Heart left ventricle (tissue), 16 donors: Measurements from ENCODE around the gene EIF2B2. TPM values are rescaled to one million over a fixed set of nuclear protein-coding genes. Genes with fewer than 3 reads are reported as not detected.

Experiments
- ATAC-seq, 4 donors: fragments of 200-7000 bp; cut with Tn5 transposase; one replicate each; pipeline ENCODE4 v1.9.1; 2020 to 2022; ENCODE audit warnings: moderate library complexity in 4 of 4, mild to moderate bottlenecking in 3 of 4, moderate number of reproducible peaks in 1 of 4
- DNase-seq, 5 donors: peaks; one replicate each; pipeline ENCODE4 v3.0.0-alpha.2; 2020
- H3K27ac ChIP-seq, 12 donors: fragments of 200-600 bp; sonication (generic) in 4 of 12; one replicate each; pipeline versions ENCODE4 v1.5.0 to v1.8.0; 2016 to 2022; ENCODE audit warnings: mild to moderate bottlenecking in 2 of 12
- H3K27me3 ChIP-seq, 9 donors: fragments of 200-600 bp; sonication (generic) in 2 of 9; one replicate each; pipeline versions ENCODE4 v1.5.1 to v1.8.0; 2016 to 2022; ENCODE audit warnings: mild to moderate bottlenecking in 3 of 9
- H3K36me3 ChIP-seq, 9 donors: fragments of 200-600 bp; sonication (generic) in 2 of 9; one replicate each; pipeline versions ENCODE4 v1.5.0 to v1.8.0; 2018 to 2022; ENCODE audit warnings: mild to moderate bottlenecking in 2 of 9
- H3K4me1 ChIP-seq, 12 donors: fragments of 200-600 bp; sonication (generic) in 4 of 12; one replicate each; pipeline versions ENCODE4 v1.5.0 to v1.8.0; 2016 to 2022; ENCODE audit warnings: mild to moderate bottlenecking in 3 of 12
- H3K4me3 ChIP-seq, 12 donors: fragments of 200-600 bp; sonication (generic) in 4 of 12; one replicate each; pipeline versions ENCODE4 v1.5.0 to v1.8.0; 2017 to 2022; ENCODE audit warnings: mild to moderate bottlenecking in 9 of 12, moderate library complexity in 4 of 12
- H3K9me3 ChIP-seq, 12 donors: fragments of 200-600 bp; sonication (generic) in 4 of 12; one replicate each; pipeline versions ENCODE4 v1.5.0 to v1.8.0; 2016 to 2022; ENCODE audit warnings: mild to moderate bottlenecking in 1 of 12
- POLR2A ChIP-seq, 2 donors: fragments of 450-650 bp; IDR thresholded peaks; one replicate each; pipeline ENCODE4 v1.6.1; 2017; ENCODE audit warnings: antibody characterized with exemption in 2 of 2, mild to moderate bottlenecking in 2 of 2, moderate library complexity in 2 of 2
- WGBS, 4 donors: extraction: QIAGEN DNeasy Blood & Tissue Kit in 2 of 4; methylation state at CpG; one replicate each; pipeline versions ENCODE4 v1.1.5 to v1.1.7; 2013 to 2018; 5-methylcytosine and 5-hydroxymethylcytosine counted together
- intact Hi-C, 10 donors: fragments of 100-400 bp; cut with DNase I; formaldehyde crosslinking; loops; one replicate each; pipeline versions ENCODE4 v1.11.1 to v1.14.2; 2022
- polyA plus RNA-seq, 2 donors: library from polyadenylated mRNA; stranded (reverse); fragments of 200-250 nt; gene quantifications; one replicate each; pipeline ENCODE4 v1.2.3, GENCODE V29; 2013
- total RNA-seq, 9 donors: library from RNA; depleted of rRNA in 2 of 9; stranded (reverse); fragments of >200 nt in 2 of 9; fragmentation: NEBNext Ultra II Directional in 3 of 9; extraction: Animal tissue kit (Norgen Biotek cat#: 25700) in 3 of 9; gene quantifications; one replicate each; pipeline versions ENCODE4 v1.1.0 to v1.2.4, GENCODE V29; 2016 to 2023
- TF ChIP-seq, protein P1 (sequence below), 12 donors: fragments of 200-600 bp; sonication (generic) in 4 of 12; IDR thresholded peaks; one replicate each; pipeline versions ENCODE4 v1.5.0 to v1.8.0; 2018 to 2022; ENCODE audit warnings: antibody characterized with exemption in 12 of 12, mild to moderate bottlenecking in 5 of 12
- donor health status: ischemic (EF 13 %, LVEDD 7.1; RV severe dilation, severe dysfunction).
- donor health status: healthy with polysubstance abuse.
- donor health status: DM: no; HTN: yes; CAD: no.
- donor health status: DM: no; HTN: no; CAD: no.
- donor health status: ischemic (EF 25% LVEDD 6.9; RV normal size, moderate dysfunction).
- donor health status: ischemic (EF 25% LVEDD 5.7; RV mildly dilated, moderate dysfunction).
- donor health status: healthy.
- donor health status: DM: yes; HTN: yes; CAD: no.
- donor health status: ischemic (EF 35%, LVEDD 5.7; RV mildly dilated, moderate dysfunction).
- donor health status: nonischemic (EF 11% LVEDD 7.7; RV severe dilation, severe dysfunction).
- donor health status: DM: yes; HTN: yes; CAD: no.
- donor health status: PGD.
- donor health status: ischemic (EF 29% LVEDD 5.4; RV normal size, mild dysfunction).
- donor health status: nonischemic (EF 23%, LVEDD 6.1; RV moderate dilation, normal function).

Gene EIF2B2
- total and polyA plus RNA-seq, 11 donors, result 16.0 to 68.8 (median 30.3) TPM

- DNase-seq (peak in 2 of 5 donors; percentile 44 to 61), ATAC-seq (peak in 3 of 4 donors; percentile 16 to 62 (median 52))
- no peaks in the 10 kb centered on the region for H3K27me3 ChIP-seq
- no peak for TF ChIP-seq POLR2A (IDR thresholded peaks at IDR 0.05)
- TF ChIP-seq, protein P1, sequence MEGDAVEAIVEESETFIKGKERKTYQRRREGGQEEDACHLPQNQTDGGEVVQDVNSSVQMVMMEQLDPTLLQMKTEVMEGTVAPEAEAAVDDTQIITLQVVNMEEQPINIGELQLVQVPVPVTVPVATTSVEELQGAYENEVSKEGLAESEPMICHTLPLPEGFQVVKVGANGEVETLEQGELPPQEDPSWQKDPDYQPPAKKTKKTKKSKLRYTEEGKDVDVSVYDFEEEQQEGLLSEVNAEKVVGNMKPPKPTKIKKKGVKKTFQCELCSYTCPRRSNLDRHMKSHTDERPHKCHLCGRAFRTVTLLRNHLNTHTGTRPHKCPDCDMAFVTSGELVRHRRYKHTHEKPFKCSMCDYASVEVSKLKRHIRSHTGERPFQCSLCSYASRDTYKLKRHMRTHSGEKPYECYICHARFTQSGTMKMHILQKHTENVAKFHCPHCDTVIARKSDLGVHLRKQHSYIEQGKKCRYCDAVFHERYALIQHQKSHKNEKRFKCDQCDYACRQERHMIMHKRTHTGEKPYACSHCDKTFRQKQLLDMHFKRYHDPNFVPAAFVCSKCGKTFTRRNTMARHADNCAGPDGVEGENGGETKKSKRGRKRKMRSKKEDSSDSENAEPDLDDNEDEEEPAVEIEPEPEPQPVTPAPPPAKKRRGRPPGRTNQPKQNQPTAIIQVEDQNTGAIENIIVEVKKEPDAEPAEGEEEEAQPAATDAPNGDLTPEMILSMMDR (IDR thresholded peaks at IDR 0.05), result no peak
- intact Hi-C loops, result no loop called here
- WGBS, 4 donors, result 65 to 77% (median 74%) methylated on average over 14 to 16 of the region's 16 CpGs
- H3K9me3 ChIP-seq, result no peaks in the 10 kb centered on the region
- no peaks in the 10 kb centered on the region for H3K36me3 ChIP-seq
- peak overlapping the region in 10 of 12 donors; percentile 31 to 75 (median 54) for H3K27ac ChIP-seq
- no peak overlapping the region for H3K4me3 ChIP-seq
- H3K4me1 ChIP-seq, result peaks cover 0 to 32% (median 14%) of the 10 kb centered on the region in 12 donors
Measured at GRCh38 chr14:74984236-74985027, 18.3 kb upstream of the EIF2B2 start.

DNA sequence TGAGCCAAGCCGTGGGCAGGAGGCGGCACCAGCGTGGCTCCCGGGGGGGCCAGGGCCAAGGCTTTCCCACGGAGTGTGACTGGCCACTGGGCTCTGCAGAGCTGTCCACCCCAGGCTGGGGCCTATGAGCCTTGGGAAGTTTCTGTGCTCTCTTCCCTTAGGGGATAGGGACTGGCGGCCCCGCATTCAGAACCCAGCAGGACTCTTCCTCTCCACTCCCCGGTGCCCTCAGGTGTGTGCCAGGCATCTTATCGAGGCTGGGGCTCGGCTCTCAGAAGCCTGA is 17.8 kb upstream of the EIF2B2 start:
- WGBS, 4 donors, result 62 to 80% (median 72%) methylated on average over 10 of the region's 10 CpGs
- peaks cover 0 to 29% (median 12%) of the 10 kb centered on the region in 12 donors for H3K4me1 ChIP-seq
- no peaks in the 10 kb centered on the region for H3K36me3 ChIP-seq
- H3K27me3 ChIP-seq, result no peaks in the 10 kb centered on the region
- H3K4me3 ChIP-seq, result no peak overlapping the region
- intact Hi-C loops, result no loop called here
- no peaks in the 10 kb centered on the region for H3K9me3 ChIP-seq
- H3K27ac ChIP-seq, result peak overlapping the region in 7 of 12 donors; percentile 36 to 75 (median 57)
- DNase-seq, result peak in 3 of 5 donors; percentile 56 to 64 (median 62)
- TF ChIP-seq POLR2A (IDR thresholded peaks at IDR 0.05), result no peak
- TF ChIP-seq, protein P1 (IDR thresholded peaks at IDR 0.05), result no peak
- ATAC-seq, result peak in 3 of 4 donors; percentile 29 to 58 (median 51)

- intact Hi-C loops, result no loop called here
- Histone ChIP-seq H3K4me3 (no peak overlapping the region), H3K27ac (peak overlapping the region in 4 of 12 donors; percentile 55 to 75 (median 65)), H3K9me3 (no peaks in the 10 kb centered on the region), H3K36me3 (no peaks in the 10 kb centered on the region), H3K4me1 (peaks cover 0 to 22% (median 7%) of the 10 kb centered on the region in 12 donors), H3K27me3 (no peaks in the 10 kb centered on the region)
- WGBS, 4 donors, result 91 to 96% (median 94%) methylated on average over 6 of the region's 6 CpGs
- no peak for ATAC-seq
- no peak for DNase-seq
- TF ChIP-seq, protein P1 (IDR thresholded peaks at IDR 0.05), result no peak
- TF ChIP-seq POLR2A (IDR thresholded peaks at IDR 0.05), result no peak
Measured at GRCh38 chr14:74985806-74986205, 16.9 kb upstream of the EIF2B2 start.

DNA sequence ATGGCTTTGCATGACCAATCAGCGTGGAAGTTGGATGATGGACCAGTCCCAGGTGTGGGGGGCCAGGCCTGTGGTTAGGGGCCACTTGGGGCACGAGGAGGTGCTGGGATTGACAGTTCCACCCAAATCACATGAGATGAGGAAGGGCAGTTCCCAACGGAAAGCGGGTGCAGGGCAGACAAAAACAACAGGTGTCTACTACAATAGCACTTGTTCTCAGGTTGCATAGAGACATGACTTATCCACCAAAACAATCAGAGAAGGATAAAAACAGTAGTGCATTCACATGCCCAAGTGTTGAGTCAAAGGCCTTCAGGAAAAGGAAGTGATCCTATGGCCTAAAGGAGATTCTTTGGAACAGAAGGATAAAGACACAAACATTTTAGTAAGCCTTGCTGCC is 14.6 kb upstream of the EIF2B2 start:
- Histone ChIP-seq H3K27me3 (no peaks in the 10 kb centered on the region), H3K27ac (peak overlapping the region in 3 of 12 donors; percentile 20 to 59 (median 24)), H3K9me3 (no peaks in the 10 kb centered on the region), H3K4me1 (peaks cover 0 to 14% (median 0%) of the 10 kb centered on the region in 12 donors), H3K36me3 (no peaks in the 10 kb centered on the region), H3K4me3 (no peak overlapping the region)
- ATAC-seq, result peak in 2 of 4 donors; percentile 17 to 33
- no peak for DNase-seq
- no peak for TF ChIP-seq POLR2A (IDR thresholded peaks at IDR 0.05)
- TF ChIP-seq, protein P1 (IDR thresholded peaks at IDR 0.05), result no peak
- 59 to 78% (median 70%) methylated on average over 4 of the region's 4 CpGs for WGBS, 4 donors
- intact Hi-C loops, result no loop called here
